Stimulated activated memory B cell treated with anti-CD40 and anti-IgM and Interleukin-4, amounts not matched to agents 10 μg/mL and 1 μg/mL and 100 μg/mL, for 72 hours (primary cell): ENCODE results near the gene TFB1M.
"Not testable (repeated sequence)": the region's sequence is repeated elsewhere in the genome, so short reads cannot be mapped to it uniquely, and the experiment has no call there.

ENCODE experiments used
- ATAC-seq: fragments of 150-1000 bp; cut with Tn5 transposase; 2 replicates; pipeline ENCODE4 v1.10.0; 2021
- H3K27ac Mint-ChIP-seq: one replicate; pipeline ENCODE4 v1.8.0; 2022; ENCODE audit warnings: mild to moderate bottlenecking, mixed read lengths
- H3K27me3 Mint-ChIP-seq: one replicate; pipeline ENCODE4 v1.8.0; 2022; ENCODE audit warnings: mixed read lengths
- H3K36me3 Mint-ChIP-seq: one replicate; pipeline ENCODE4 v1.8.0; 2022; ENCODE audit warnings: mixed read lengths
- H3K4me1 Mint-ChIP-seq: one replicate; pipeline ENCODE4 v1.8.0; 2022; ENCODE audit warnings: mixed read lengths
- H3K4me3 Mint-ChIP-seq: one replicate; pipeline ENCODE4 v1.8.0; 2022; ENCODE audit warnings: mild to moderate bottlenecking, moderate library complexity, mixed read lengths
- H3K9me3 Mint-ChIP-seq: one replicate; pipeline ENCODE4 v1.8.0; 2022; ENCODE audit warnings: mixed read lengths

TFB1M gene

DNA sequence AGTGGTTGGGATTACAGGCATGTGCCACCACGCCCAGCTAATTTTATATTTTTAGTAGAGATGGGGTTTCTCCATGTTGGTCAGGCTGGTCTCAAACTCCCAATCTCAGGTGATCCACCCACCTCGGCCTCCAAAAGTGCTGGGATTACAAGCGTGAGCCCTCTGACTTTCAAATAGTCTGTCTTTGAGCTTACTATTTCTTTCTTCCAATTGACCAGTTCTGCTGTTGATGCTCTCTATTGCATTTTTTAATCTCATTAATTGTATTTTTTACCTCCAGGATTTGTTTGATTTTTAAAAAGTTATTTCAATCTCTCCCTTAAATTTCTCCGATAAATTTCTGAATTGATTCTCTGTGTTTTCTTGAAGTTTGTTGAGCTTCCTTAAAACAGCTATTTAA, 25.6 kb upstream of the TFB1M start:
- not testable (repeated sequence) for H3K4me3 Mint-ChIP-seq, H3K27me3 Mint-ChIP-seq, H3K36me3 Mint-ChIP-seq, H3K27ac Mint-ChIP-seq, ATAC-seq, H3K4me1 Mint-ChIP-seq
- peaks cover 13% of the 10 kb centered on the region for H3K9me3 Mint-ChIP-seq

DNA sequence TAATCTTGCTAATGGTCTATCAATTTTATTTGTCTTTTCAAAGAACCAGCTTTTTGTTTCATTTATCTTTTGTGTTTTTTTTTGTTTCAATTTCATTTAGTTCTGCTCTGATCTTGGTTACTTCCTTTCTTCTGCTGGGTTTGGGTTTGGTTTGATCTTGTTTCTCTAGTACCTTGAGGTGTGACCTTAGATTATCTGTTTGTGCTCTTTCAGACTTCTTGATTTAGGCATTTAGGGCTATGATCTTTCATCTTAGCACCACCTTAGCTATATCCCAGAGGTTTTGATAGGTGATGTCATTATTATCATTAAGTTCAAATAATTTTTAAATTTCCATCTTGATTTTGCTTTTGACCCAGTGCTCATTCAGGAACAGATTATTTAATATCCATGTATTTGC, 24.0 kb upstream of the TFB1M start:
- H3K36me3 Mint-ChIP-seq, H3K4me3 Mint-ChIP-seq, H3K27me3 Mint-ChIP-seq, H3K27ac Mint-ChIP-seq, ATAC-seq: not testable (repeated sequence)
- H3K4me1 Mint-ChIP-seq: peaks cover 15% of the 10 kb centered on the region
- H3K9me3 Mint-ChIP-seq: peaks cover 13% of the 10 kb centered on the region

DNA sequence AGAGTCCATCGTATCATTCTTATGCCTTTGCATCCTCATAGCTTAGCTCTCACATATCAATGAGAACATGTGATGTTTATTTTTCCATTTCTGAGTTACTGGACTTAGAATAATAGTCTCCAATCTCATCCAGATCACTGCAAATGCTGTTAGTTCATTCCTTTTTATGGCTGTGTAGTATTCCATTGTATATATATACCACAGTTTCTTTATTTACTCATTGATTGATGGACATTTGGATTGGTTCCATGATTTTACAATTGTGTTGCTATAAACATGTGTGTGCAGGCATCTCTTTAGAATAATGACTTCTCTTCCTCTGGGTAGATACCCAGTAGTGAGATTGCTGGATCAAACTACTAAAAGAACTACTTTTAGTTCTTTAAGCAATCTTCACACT, 21.0 kb upstream of the TFB1M start:
- peaks cover 4% of the 10 kb centered on the region for H3K36me3 Mint-ChIP-seq
- peaks cover 13% of the 10 kb centered on the region for H3K9me3 Mint-ChIP-seq
- no peak for ATAC-seq
- peaks cover 13% of the 10 kb centered on the region for H3K4me1 Mint-ChIP-seq
- no peak overlapping the region for H3K4me3 Mint-ChIP-seq
- no peak overlapping the region for H3K27ac Mint-ChIP-seq
- H3K27me3 Mint-ChIP-seq: no peaks in the 10 kb centered on the region

DNA sequence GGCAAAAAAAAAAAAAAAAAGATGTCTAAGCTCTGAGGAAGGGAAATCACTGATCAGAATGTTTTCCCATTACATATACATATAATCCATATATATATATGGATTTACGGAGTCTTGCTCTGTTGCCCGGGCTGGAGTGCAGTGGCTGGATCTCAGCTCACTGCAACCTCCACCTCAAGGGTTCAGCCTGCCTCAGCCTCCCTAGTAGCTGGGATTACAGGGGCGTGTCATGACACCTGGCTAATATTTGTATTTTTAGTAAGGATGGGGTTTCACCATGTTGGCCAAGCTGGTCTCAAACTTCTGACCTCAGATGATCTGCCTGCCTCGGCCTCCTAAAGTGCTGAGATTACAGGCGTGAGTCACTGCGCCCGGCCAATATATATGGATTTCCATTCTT, 19.8 kb upstream of the TFB1M start:
- Mint-ChIP-seq H3K9me3 (peaks cover 13% of the 10 kb centered on the region), H3K4me1 (peaks cover 13% of the 10 kb centered on the region), H3K27ac (peak overlapping the region; percentile 73)
- not testable (repeated sequence) for H3K27me3 Mint-ChIP-seq, H3K4me3 Mint-ChIP-seq, ATAC-seq, H3K36me3 Mint-ChIP-seq

DNA sequence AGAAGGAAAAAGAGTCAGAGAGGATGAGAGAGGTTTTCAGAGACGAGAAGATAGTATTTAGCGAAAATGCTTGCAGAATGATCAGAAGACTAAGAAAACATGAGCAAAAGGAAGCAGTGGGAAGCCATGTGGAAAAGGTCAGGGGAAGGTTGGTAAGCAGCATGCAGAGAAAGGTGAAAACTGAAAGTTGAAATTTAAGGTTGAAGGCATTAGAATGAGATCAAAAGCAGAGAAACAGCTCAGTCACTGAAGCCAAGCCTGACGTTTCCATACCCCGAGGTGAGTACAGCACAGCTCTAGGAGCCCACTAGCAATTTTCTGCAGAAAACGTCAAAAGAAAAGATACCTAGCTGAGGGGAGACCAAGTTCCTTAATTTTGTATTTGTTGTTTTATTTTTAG, 19.1 kb upstream of the TFB1M start:
- H3K4me3 Mint-ChIP-seq: peak overlapping the region; percentile 20

DNA sequence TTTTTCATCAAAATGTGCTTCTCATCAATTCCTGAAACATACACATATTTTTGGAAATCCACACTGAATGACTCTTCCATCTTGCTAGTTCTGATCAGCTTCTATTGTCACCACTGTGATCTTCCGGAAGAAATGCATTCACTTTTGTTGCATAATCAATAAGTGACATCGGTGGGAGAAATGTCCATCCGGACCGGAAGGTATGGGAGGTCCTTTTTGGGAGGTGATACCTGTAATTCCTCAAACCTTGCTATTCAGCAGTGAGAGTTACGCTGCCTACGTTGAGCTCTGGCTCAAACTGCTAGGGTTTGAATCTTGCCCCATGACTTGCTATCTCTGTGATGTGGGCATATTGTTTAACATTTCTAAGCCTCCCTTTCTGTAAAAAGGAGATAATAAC, 16.6 kb upstream of the TFB1M start:
- Mint-ChIP-seq H3K4me1 (peaks cover 20% of the 10 kb centered on the region), H3K27me3 (no peaks in the 10 kb centered on the region), H3K9me3 (peaks cover 3% of the 10 kb centered on the region), H3K36me3 (no peaks in the 10 kb centered on the region), H3K4me3 (no peak overlapping the region), H3K27ac (no peak overlapping the region)
- ATAC-seq: no peak

More for the DNA sequence above, 19.1 kb upstream of the TFB1M start:
- peak; percentile 61 for ATAC-seq
- Mint-ChIP-seq H3K9me3 (peaks cover 13% of the 10 kb centered on the region), H3K4me1 (peaks cover 13% of the 10 kb centered on the region), H3K27ac (peak overlapping the region; percentile 73), H3K27me3 (no peaks in the 10 kb centered on the region), H3K36me3 (no peaks in the 10 kb centered on the region)

DNA sequence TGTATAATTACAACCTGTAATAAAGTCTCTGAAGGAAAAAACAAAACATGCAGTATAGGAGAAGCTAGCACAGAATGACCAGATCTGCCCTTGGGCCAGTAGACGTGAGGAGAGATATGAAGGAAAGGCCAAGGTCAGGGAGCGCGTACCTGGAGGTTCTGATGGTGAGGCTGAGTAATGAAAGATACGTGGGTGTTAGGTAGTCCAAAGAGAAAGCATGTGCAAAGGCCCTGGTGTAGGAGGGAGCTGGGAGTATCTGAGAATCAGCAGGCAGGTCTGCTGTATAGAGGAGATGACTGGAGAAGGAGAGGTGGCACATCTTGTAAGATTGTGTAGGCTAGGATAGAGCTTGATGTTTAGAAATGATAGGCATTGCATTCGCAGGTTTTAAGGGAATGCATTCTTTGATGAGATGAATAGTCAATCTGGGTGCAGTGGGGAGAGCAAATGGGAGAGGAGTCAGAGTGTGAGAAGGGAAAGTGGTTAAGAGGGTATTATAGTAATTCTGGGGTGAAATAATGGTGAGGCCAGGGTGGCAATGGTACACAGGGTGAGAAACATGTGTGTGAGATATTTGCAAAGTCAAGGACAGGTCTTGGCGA, 15.9 kb upstream of the TFB1M start:
- no peaks in the 10 kb centered on the region for H3K27me3 Mint-ChIP-seq
- no peaks in the 10 kb centered on the region for H3K9me3 Mint-ChIP-seq
- no peaks in the 10 kb centered on the region for H3K36me3 Mint-ChIP-seq
- H3K27ac Mint-ChIP-seq: peak overlapping the region; percentile 0
- H3K4me3 Mint-ChIP-seq: no peak overlapping the region
- H3K4me1 Mint-ChIP-seq: peaks cover 20% of the 10 kb centered on the region
- ATAC-seq: no peak

DNA sequence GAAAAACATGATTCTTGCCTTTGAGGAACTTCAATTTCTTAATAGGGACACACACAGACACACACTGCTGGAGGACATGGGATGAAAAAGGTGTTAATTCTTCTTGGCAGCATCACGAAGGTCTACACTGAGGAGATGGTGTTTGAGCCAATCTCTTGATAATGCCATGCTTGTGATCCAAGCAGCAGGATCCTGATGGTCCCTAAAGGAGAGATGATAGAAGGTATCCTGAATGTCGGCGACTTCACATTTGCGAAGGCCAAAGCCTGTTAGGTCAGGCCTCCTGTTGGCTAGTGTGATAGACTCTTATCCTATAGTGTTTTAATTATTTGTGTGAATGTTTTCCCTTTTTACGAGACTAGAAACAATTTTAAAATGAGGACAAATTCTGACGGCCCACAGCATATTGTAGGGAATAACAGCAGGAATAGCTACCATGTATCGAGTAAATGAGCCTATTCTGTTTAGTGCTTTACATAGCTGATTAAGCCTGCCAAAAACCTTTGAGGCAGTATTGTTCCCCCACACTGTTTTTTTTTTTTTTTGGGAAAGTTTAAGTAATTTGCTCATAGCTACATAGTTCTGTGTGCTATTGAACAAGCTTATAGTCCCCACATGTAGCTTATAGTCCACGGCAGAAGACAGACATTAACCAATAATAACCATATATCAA, 15.3 kb upstream of the TFB1M start:
- ATAC-seq: no peak
- H3K27me3 Mint-ChIP-seq: no peaks in the 10 kb centered on the region
- peaks cover 20% of the 10 kb centered on the region for H3K4me1 Mint-ChIP-seq
- H3K36me3 Mint-ChIP-seq: no peaks in the 10 kb centered on the region
- no peak overlapping the region for H3K4me3 Mint-ChIP-seq
- no peaks in the 10 kb centered on the region for H3K9me3 Mint-ChIP-seq
- H3K27ac Mint-ChIP-seq: peak overlapping the region; percentile 0

DNA sequence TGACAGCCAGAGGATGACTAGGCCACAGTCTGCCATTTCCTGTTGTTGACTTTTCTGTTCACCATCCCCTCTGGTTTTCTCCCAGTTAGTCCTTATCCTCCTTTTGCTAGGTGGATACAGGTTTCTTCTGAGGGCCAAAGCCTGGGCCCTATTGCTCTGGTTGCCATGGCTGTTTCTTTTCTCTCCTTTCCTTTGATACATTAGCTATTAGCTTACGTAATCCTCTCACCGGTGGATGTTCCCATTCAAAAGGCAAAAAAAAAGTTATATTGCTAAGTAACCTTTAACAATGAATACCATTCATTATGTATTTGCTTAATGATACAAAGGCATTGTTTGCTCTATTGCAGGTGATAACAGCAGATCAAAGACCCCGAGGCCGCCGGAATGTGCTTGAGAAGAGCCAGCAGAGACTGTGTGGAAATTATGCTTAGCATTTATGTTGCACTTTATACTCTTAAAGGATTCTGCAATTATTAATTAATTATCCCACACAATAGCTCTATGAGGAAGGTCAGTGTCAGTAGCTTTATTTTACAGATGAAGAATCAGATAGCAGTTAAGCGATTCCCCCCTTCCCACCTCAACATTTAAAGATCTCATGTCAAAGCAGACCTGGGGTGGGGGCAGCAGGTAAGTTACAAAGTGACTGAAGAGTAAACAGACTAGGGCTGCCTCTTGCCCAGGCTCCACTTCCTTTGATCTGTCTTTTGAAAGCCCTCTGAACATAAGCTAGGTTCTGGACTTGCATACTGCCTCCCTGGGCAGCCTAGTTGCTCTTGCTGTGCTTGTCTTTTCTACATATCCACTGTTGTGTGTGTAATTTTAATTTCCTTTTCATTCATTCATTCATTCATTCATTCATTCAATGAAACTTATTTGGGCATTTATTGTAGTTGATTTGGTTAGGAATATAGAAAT, 14.5 kb upstream of the TFB1M start:
- H3K27ac Mint-ChIP-seq: no peak overlapping the region
- H3K36me3 Mint-ChIP-seq: no peaks in the 10 kb centered on the region
- ATAC-seq: no peak
- no peaks in the 10 kb centered on the region for H3K27me3 Mint-ChIP-seq
- no peak overlapping the region for H3K4me3 Mint-ChIP-seq
- H3K4me1 Mint-ChIP-seq: peaks cover 16% of the 10 kb centered on the region
- no peaks in the 10 kb centered on the region for H3K9me3 Mint-ChIP-seq

DNA sequence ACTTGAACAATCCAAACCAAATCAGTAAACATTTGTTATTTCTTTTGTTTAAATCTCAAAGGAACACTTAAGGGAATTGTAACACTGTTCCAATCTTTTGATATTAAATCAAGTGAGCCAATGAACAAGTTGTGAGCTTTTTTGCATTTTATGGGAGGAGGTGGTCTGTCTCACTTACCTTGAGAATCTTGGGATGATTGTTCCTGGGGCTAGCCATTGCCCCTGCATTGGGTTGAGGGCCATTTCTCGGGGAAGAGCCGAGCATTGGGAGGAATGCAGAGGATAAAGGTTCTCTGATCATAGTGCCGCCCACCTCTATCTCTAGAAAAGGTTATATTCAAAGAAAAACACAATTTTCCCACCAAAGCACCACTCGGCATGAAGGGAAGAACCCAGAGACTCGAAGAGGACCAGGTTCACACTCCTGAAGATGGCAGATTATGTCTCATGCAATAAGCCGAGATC, 13.8 kb upstream of the TFB1M start:
- Mint-ChIP-seq H3K36me3 (no peaks in the 10 kb centered on the region), H3K4me1 (peaks cover 10% of the 10 kb centered on the region), H3K9me3 (no peaks in the 10 kb centered on the region), H3K27me3 (no peaks in the 10 kb centered on the region), H3K4me3 (no peak overlapping the region), H3K27ac (peak overlapping the region; percentile 25)
- no peak for ATAC-seq

DNA sequence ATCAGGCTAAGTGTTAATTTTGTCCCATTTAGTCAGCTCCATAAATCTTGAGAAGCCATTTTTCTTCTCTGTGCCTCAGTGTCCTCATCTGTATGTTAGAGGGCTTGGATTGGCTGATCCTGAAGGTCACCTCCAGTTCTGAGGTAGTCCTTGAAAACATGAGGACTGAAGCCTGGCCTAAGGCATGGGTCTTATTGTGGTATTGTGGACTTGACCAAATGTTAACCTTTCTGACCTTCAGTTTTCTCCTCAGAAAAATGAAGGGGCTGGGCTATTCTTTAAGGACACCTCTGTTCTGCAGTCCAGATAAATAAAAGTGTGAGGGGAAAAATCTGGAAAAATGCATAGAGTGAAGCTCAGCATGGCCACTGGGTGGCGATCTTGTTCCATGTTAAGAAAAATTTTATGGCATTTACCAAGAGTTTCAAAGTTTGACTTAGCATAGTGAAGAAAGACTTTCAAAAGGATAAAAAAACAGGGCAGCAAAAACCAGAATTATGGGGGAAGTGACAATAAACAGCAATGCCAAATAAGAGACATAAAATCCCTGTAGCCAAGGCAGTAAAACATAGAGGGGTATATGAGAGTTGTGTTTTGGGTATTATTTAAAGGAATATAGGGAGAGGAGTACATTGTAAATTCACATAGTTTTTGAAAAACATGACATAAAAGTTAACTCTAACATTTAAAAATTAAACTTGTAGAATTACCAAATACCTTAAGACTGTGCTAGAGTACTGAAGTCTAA, 13.2 kb upstream of the TFB1M start:
- ATAC-seq: no peak
- Mint-ChIP-seq H3K27me3 (no peaks in the 10 kb centered on the region), H3K36me3 (no peaks in the 10 kb centered on the region), H3K4me1 (peaks cover 7% of the 10 kb centered on the region), H3K9me3 (no peaks in the 10 kb centered on the region), H3K27ac (peak overlapping the region; percentile 25), H3K4me3 (no peak overlapping the region)

DNA sequence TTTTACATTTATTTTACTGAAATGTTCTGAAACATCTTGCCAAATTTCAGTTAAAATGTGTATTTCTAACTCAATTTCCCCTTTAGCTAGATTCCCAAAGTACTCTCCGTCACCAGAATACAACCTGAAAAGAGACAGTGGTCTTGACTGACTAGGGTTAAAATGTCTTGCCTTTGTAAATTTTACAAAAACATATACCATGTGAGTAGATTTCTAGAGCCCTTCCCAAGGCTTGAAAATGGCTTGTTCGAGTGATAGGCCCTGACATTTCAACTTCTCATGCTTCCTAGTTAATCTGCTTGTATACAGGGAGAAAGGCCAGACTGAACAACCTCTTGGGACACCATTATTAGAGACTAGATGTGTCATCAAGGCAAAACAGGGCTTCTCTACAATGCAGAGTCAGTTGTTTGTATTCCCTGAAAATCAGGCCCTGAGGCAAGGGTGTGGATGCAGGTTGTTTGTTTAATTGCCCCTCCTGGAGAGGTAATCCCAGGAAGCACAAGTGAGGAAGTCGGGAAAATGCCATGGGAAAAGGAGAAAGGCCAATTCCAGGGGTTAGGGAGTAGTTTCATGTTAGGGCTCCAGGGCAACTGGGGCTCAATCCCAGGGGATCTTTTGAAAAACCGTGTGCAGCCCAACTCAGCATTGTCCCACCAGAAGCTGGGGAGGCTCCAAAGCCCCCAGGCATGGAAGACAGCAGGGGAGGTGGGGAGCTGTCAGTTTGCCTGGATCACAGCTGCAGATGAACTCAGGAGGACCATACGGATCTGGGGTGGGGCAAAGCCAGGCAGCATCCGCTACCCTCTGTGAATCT, 11.6 kb upstream of the TFB1M start:
- Mint-ChIP-seq H3K4me1 (peaks cover 7% of the 10 kb centered on the region), H3K27ac (no peak overlapping the region), H3K9me3 (no peaks in the 10 kb centered on the region), H3K4me3 (no peak overlapping the region), H3K36me3 (no peaks in the 10 kb centered on the region), H3K27me3 (no peaks in the 10 kb centered on the region)
- ATAC-seq: no peak

DNA sequence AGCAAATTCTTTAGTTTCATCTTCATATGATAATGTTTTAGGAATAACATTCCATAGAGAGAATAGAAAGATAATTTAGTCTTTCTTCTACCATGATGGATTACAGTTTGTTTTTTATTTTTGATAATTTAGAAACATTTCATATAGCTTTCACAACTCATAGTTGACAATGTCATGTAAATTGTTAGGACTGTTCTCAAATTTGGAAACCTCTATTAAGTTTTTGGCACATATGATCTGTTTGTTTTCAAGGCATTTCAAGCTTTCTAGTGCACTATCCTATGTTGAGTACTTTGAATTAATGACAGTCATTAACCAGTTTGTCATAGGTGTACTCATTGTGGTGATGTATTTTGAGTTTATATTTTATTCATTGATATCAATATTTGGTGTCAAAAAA, 10.7 kb upstream of the TFB1M start:
- H3K36me3 Mint-ChIP-seq: no peaks in the 10 kb centered on the region
- H3K9me3 Mint-ChIP-seq: no peaks in the 10 kb centered on the region
- H3K4me3 Mint-ChIP-seq: no peak overlapping the region
- H3K4me1 Mint-ChIP-seq: peaks cover 14% of the 10 kb centered on the region
- H3K27ac Mint-ChIP-seq: no peak overlapping the region
- no peaks in the 10 kb centered on the region for H3K27me3 Mint-ChIP-seq
- no peak for ATAC-seq

DNA sequence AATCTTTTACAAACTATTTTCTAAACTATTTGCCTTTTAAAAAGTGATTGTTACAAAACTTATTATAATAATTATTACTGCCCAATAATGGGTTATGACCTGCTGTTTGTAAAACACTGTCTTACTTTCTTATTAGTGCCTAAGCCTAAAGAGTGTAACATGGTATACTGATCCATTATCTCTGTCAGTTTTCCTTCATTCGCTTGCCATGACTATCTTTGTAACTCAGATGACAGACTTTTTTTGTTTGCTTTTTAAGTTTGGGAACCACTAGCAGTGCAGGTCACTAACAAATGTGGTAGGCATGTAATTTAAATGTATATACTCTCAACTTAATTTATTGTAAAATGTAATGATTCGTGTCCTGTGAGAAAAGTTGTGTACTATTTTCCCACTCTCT, 9.9 kb upstream of the TFB1M start:
- Mint-ChIP-seq H3K4me3 (no peak overlapping the region), H3K27ac (no peak overlapping the region), H3K4me1 (peaks cover 21% of the 10 kb centered on the region), H3K9me3 (no peaks in the 10 kb centered on the region), H3K36me3 (no peaks in the 10 kb centered on the region), H3K27me3 (no peaks in the 10 kb centered on the region)
- no peak for ATAC-seq
